ENCODE results near the gene KCNQ2.
A peak's percentile ranks its signal among the peaks of the same experiment; 100 is the strongest.

The KCNQ2 gene

DNA sequence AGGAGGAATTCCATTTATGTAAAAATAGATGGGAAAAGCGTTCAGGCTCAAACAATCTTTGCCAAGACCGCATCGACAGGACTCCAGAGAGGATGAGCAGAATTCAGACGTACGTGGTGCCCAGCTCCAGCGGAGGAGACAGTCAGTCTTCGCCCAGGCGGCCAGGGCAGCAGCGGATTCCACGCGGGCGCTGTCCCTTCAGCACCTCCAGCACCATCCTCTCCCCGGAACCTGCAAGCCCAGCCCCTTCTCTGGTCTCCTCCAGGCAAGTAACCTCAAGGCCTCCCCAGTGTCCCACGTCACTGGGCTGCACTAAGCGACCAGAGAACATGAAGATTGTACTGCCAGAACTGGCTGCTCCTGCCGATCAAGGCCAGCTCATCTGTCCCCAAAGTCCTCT is 2.8 kb upstream of the KCNQ2 start:
- TF ChIP-seq, protein P1, sequence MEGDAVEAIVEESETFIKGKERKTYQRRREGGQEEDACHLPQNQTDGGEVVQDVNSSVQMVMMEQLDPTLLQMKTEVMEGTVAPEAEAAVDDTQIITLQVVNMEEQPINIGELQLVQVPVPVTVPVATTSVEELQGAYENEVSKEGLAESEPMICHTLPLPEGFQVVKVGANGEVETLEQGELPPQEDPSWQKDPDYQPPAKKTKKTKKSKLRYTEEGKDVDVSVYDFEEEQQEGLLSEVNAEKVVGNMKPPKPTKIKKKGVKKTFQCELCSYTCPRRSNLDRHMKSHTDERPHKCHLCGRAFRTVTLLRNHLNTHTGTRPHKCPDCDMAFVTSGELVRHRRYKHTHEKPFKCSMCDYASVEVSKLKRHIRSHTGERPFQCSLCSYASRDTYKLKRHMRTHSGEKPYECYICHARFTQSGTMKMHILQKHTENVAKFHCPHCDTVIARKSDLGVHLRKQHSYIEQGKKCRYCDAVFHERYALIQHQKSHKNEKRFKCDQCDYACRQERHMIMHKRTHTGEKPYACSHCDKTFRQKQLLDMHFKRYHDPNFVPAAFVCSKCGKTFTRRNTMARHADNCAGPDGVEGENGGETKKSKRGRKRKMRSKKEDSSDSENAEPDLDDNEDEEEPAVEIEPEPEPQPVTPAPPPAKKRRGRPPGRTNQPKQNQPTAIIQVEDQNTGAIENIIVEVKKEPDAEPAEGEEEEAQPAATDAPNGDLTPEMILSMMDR (IDR thresholded peaks at IDR 0.05; ENCODE audit: insufficient read depth, low read length): no peak
- no peak for TF ChIP-seq POLR2AphosphoS5 (IDR thresholded peaks at IDR 0.05; ENCODE audit: low read depth)
- TF ChIP-seq, protein P2, sequence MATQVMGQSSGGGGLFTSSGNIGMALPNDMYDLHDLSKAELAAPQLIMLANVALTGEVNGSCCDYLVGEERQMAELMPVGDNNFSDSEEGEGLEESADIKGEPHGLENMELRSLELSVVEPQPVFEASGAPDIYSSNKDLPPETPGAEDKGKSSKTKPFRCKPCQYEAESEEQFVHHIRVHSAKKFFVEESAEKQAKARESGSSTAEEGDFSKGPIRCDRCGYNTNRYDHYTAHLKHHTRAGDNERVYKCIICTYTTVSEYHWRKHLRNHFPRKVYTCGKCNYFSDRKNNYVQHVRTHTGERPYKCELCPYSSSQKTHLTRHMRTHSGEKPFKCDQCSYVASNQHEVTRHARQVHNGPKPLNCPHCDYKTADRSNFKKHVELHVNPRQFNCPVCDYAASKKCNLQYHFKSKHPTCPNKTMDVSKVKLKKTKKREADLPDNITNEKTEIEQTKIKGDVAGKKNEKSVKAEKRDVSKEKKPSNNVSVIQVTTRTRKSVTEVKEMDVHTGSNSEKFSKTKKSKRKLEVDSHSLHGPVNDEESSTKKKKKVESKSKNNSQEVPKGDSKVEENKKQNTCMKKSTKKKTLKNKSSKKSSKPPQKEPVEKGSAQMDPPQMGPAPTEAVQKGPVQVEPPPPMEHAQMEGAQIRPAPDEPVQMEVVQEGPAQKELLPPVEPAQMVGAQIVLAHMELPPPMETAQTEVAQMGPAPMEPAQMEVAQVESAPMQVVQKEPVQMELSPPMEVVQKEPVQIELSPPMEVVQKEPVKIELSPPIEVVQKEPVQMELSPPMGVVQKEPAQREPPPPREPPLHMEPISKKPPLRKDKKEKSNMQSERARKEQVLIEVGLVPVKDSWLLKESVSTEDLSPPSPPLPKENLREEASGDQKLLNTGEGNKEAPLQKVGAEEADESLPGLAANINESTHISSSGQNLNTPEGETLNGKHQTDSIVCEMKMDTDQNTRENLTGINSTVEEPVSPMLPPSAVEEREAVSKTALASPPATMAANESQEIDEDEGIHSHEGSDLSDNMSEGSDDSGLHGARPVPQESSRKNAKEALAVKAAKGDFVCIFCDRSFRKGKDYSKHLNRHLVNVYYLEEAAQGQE (IDR thresholded peaks at IDR 0.05; ENCODE audit: insufficient replicate concordance, low read depth): peak; percentile 89
- Histone ChIP-seq H3K27ac (replicated peaks) (no peak overlapping the region), H3K27me3 (ENCODE audit: insufficient read depth, poor library complexity, severe bottlenecking) (peaks cover 59% of the 10 kb centered on the region), H3K4me3 (replicated peaks; ENCODE audit: insufficient read depth, low read length) (no peak overlapping the region)
- no peak for DNase-seq (ENCODE audit: low read depth in 1 of 2, low spot score in 1 of 2)

DNA sequence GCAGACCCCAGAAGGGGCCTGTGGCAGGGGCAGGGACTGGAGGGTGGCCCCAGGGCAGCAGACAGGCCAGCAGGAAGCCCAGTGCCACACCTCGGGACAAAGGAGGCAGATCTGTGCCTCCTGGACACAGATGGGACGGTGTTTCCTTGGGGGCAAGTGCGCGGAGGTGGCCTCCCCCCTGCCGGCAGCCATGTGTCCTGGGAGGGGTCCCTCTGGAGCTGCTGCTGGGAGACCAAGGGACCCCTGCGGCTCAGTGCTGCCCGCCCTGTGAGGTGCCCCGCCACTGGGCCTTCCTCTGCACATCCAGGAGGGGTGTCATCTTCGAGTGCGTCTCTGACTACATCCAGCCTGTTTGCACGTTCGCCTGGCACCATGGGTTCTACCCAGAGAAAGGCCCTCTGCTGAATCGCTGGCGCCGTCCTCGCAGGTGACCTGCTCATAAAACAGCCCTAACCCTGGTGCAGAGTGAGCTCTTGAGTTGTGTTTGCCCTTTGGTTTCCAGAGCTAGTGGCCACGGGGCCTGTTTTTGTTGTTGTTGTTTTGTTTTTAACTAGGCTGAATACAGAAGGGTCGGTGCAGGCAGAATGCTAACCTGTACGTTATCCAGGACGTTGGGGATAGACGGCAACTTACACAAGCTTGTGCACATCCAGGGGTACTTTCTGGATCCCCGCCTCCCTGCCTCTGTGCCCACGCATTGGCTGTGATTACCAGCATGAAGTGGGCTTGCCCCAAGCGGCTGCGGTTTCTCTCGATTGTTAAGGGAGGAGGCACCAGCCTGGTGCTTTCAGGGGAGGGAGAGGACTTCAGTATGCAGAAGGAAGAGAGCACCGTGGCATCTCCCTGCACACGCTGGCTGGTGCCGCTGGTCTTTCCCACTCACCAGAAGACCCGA is 1.3 kb upstream of the KCNQ2 start:
- no peak for DNase-seq (ENCODE audit: low read depth in 1 of 2, low spot score in 1 of 2)
- Histone ChIP-seq H3K27me3 (ENCODE audit: insufficient read depth, poor library complexity, severe bottlenecking) (peaks cover 66% of the 10 kb centered on the region), H3K4me3 (replicated peaks; ENCODE audit: insufficient read depth, low read length) (no peak overlapping the region), H3K27ac (replicated peaks) (no peak overlapping the region)
- TF ChIP-seq, protein P2 (IDR thresholded peaks at IDR 0.05; ENCODE audit: insufficient replicate concordance, low read depth): no peak
- TF ChIP-seq, protein P1 (IDR thresholded peaks at IDR 0.05; ENCODE audit: insufficient read depth, low read length): no peak

DNA sequence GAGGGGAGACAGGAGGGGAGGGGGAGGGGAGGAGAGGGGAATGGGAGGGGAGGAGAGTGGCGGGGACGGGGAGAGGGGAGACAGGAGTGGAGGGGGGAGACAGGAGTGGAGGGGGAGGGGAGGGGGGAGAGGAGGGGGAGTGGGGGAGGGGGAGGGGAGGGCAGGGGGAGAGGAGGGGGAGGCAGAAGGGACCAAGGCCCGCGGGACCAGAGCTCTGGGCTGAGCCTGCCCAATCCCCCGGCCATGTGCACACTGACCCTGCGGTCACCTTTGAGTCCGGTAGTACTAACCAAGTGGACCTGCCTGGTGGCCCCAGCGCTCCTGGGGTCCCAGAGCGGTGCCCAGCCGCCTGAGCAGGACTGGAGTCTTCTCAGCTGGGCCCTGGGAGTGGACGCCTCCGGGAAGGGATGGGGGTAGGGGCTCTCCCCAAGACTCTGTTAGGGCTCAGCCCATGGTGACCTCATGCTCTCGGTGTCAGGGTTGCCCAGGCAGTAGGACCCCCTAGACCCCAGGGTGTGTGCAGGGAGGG is 471 bp upstream of the KCNQ2 start:
- H3K27me3 ChIP-seq (ENCODE audit: insufficient read depth, poor library complexity, severe bottlenecking): peaks cover 67% of the 10 kb centered on the region
- no peak overlapping the region for H3K4me3 ChIP-seq (replicated peaks; ENCODE audit: insufficient read depth, low read length)
- DNase-seq (ENCODE audit: low read depth in 1 of 2, low spot score in 1 of 2): no peak
- TF ChIP-seq, protein P1 (IDR thresholded peaks at IDR 0.05; ENCODE audit: insufficient read depth, low read length): no peak
- no peak for TF ChIP-seq GABPA (IDR thresholded peaks at IDR 0.05; ENCODE audit: low read depth)
- TF ChIP-seq SPI1 (IDR thresholded peaks at IDR 0.05; ENCODE audit: borderline replicate concordance, low read depth): no peak
- TF ChIP-seq, protein P2 (IDR thresholded peaks at IDR 0.05; ENCODE audit: insufficient replicate concordance, low read depth): no peak
- no peak for TF ChIP-seq POLR2AphosphoS5 (IDR thresholded peaks at IDR 0.05; ENCODE audit: low read depth)
- no peak overlapping the region for H3K27ac ChIP-seq (replicated peaks)

All from HL-60 (cell line).